ENCODE measurements around the gene NFKBIE. TPM values are rescaled to one million over a fixed set of nuclear protein-coding genes. Genes with fewer than 3 reads are reported as not detected.

The NFKBIE gene
- total and polyA plus RNA-seq, 9 of the 15 experiments (the other 6 are each of a cell fraction or from before 2014, with no cell fraction given): 2.1 to 16.4 (median 11.7) TPM

DNA sequence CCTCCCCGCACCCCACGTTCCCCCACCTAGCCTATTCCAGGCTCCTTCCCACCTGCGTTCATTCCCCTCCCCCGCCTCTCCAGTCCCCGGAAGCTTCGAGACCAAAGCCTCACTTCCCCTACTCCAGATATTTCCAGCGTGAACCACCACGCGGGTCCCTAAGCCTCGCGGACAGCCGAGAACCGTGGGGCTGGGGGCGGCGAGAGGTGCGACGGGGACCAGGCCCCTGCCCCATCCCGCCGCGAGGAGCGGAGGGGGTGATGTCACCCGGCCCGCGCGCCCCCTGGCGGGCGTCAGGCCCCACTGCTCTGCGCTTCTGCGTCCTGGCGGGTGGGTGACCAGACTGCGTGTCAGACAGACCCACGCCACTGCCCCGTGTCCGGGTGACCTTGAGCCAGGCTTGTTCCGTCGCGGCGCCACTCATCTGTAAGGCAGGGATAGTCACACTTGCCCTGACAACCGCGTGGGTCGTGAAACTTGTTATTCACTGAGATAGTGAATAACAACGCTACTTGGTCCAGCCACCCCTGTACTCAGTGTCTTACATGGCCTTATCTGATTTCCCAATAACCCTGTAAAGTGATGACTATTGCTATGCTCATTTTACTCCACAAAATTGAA, 27.4 kb downstream of the NFKBIE start (continued):
- TF ChIP-seq ZNF232 (CRISPR knock-in tag; IDR thresholded peaks at IDR 0.05) (0 out of 2 replicates have a peak, but pooled peaks have one; percentile 63), U2AF2 (optimal IDR thresholded peaks at IDR 0.05; ENCODE audit: low read depth, low read length) (no peak), SMARCC2 (IDR thresholded peaks at IDR 0.05; ENCODE audit: low read depth) (no peak), CREB1 (IDR thresholded peaks at IDR 0.05) (peak; percentile 82), CREB1 (CRISPR knock-in tag; IDR thresholded peaks at IDR 0.05) (peak; percentile 90), TEAD1 (CRISPR knock-in tag; IDR thresholded peaks at IDR 0.05) (peak in 1 of 2 experiments; percentile 7; a peak in 1 of 4 replicates), ZNF766 (CRISPR knock-in tag; conservative IDR thresholded peaks at IDR 0.05) (peak; percentile 65; the same call in 1 of the 2 replicates), SNIP1 (IDR thresholded peaks at IDR 0.05; ENCODE audit: low read depth) (no peak), RBM17 (IDR thresholded peaks at IDR 0.05; ENCODE audit: borderline replicate concordance, low read depth, low read length) (no peak), XRCC4 (IDR thresholded peaks at IDR 0.05; ENCODE audit: extremely low read depth, insufficient read depth, insufficient read length) (no peak)
- TF ChIP-seq, protein P1, sequence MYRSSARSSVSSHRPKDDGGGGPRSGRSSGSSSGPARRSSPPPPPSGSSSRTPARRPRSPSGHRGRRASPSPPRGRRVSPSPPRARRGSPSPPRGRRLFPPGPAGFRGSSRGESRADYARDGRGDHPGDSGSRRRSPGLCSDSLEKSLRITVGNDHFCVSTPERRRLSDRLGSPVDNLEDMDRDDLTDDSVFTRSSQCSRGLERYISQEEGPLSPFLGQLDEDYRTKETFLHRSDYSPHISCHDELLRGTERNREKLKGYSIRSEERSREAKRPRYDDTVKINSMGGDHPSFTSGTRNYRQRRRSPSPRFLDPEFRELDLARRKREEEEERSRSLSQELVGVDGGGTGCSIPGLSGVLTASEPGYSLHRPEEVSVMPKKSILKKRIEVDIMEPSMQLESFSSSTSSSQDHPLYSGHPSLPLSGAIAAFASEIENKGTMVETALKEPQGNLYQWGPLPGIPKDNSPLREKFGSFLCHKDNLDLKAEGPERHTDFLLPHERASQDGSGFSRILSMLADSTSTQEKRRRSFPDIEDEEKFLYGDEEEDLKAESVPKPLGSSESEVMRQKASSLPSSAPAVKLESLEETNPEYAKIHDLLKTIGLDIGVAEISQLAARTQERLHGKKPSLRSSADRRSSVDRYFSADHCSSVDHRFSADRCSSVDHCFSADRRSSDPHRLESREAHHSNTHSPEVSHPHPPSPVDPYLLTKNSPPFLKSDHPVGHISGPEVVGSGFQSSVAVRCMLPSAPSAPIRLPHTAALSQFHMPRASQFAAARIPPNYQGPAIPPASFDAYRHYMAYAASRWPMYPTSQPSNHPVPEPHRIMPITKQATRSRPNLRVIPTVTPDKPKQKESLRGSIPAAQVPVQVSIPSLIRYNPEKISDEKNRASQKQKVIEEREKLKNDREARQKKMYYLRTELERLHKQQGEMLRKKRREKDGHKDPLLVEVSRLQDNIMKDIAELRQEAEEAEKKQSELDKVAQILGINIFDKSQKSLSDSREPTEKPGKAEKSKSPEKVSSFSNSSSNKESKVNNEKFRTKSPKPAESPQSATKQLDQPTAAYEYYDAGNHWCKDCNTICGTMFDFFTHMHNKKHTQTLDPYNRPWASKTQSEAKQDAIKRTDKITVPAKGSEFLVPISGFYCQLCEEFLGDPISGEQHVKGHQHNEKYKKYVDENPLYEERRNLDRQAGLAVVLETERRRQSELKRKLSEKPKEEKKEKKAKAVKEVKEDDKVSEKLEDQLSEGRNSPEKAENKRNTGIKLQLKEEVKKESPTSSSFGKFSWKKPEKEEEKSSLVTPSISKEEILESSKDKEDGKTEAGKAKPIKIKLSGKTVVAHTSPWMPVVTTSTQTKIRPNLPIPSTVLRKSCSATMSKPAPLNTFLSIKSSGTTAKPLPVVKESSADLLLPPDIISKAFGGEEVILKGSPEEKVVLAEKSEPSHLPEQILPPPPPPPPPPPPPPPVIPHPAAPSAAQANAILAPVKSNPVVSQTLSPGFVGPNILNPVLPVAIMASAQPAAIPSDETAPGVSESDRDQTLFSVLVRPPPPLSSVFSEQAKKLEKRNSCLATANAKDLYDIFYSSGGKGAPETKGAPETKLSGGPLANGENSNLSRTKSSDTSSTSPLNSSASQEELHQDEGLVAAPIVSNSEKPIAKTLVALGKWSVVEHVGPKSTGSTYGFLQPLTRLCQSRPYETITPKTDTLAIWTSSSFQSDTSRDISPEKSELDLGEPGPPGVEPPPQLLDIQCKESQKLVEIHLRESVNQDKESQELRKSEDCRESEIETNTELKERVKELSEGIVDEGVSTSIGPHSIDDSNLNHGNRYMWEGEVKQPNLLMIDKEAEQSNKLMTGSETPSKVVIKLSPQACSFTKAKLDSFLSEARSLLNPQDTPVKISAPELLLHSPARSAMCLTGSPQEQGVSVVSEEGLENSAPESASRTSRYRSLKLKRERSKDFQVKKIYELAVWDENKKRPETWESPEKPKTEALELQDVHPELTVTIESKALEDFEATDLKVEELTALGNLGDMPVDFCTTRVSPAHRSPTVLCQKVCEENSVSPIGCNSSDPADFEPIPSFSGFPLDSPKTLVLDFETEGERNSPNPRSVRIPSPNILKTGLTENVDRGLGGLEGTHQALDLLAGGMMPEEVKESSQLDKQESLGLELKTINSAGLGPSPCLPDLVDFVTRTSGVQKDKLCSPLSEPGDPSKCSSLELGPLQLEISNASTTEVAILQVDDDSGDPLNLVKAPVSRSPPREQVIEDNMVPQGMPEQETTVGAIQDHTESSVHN (IDR thresholded peaks at IDR 0.05; ENCODE audit: borderline replicate concordance in 1 of 2, low read depth in 1 of 2): no peak
- TF ChIP-seq, protein P2, sequence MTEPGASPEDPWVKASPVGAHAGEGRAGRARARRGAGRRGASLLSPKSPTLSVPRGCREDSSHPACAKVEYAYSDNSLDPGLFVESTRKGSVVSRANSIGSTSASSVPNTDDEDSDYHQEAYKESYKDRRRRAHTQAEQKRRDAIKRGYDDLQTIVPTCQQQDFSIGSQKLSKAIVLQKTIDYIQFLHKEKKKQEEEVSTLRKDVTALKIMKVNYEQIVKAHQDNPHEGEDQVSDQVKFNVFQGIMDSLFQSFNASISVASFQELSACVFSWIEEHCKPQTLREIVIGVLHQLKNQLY (CRISPR knock-in tag; conservative IDR thresholded peaks at IDR 0.05): 0 out of 4 replicates have a peak, but pooled peaks of 1 of the 2 experiments have one; percentile 26
- TF ChIP-seq, protein P3, sequence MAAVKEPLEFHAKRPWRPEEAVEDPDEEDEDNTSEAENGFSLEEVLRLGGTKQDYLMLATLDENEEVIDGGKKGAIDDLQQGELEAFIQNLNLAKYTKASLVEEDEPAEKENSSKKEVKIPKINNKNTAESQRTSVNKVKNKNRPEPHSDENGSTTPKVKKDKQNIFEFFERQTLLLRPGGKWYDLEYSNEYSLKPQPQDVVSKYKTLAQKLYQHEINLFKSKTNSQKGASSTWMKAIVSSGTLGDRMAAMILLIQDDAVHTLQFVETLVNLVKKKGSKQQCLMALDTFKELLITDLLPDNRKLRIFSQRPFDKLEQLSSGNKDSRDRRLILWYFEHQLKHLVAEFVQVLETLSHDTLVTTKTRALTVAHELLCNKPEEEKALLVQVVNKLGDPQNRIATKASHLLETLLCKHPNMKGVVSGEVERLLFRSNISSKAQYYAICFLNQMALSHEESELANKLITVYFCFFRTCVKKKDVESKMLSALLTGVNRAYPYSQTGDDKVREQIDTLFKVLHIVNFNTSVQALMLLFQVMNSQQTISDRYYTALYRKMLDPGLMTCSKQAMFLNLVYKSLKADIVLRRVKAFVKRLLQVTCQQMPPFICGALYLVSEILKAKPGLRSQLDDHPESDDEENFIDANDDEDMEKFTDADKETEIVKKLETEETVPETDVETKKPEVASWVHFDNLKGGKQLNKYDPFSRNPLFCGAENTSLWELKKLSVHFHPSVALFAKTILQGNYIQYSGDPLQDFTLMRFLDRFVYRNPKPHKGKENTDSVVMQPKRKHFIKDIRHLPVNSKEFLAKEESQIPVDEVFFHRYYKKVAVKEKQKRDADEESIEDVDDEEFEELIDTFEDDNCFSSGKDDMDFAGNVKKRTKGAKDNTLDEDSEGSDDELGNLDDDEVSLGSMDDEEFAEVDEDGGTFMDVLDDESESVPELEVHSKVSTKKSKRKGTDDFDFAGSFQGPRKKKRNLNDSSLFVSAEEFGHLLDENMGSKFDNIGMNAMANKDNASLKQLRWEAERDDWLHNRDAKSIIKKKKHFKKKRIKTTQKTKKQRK (IDR thresholded peaks at IDR 0.05; ENCODE audit: borderline replicate concordance, low read depth, low read length): no peak
- TF ChIP-seq, protein P4, sequence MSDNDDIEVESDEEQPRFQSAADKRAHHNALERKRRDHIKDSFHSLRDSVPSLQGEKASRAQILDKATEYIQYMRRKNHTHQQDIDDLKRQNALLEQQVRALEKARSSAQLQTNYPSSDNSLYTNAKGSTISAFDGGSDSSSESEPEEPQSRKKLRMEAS (CRISPR knock-in tag; IDR thresholded peaks at IDR 0.05): peak; percentile 92
